Amniotic epithelial cell (primary cell): ENCODE data around the gene XKR7.
"Not testable (repeated sequence)": the region's sequence is repeated elsewhere in the genome, so short reads cannot be mapped to it uniquely, and the experiment has no call there.

Source experiments
- DNase-seq: peaks from one replicate; pipeline ENCODE4 v3.0.0-alpha.2; 2010; ENCODE audit warnings: low read depth

XKR7 gene

DNA sequence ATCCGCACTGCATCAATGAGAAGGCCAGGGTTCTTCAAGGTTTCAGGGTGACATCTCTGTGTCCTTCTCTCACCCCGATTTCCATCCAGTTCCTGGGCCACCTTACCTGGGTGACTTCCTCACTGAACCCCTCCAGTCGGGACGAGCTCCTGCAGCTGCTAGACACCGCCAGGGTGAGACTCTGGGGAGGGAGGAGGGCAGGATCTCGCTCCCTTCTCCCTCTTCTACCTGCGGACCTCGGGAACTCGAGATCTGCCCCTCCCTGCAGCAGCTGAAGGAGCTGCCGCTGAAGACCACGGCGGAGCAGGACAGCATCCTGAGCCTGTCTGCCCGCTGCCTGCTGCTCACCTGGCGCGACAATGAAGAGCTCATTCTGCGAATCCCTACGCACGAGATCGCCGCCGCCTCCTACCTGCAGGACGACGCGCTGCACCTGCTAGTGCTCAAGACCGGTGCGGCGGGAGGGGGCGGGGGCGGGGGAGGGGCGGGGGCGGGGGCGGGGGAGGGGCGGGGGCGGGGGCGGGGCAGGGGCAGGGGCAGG lies 49.8 kb downstream of the XKR7 start:
- DNase-seq = no peak

- no peak for DNase-seq
Measured at GRCh38 chr20:32018269-32019155, 50.6 kb downstream of the XKR7 start.

DNA sequence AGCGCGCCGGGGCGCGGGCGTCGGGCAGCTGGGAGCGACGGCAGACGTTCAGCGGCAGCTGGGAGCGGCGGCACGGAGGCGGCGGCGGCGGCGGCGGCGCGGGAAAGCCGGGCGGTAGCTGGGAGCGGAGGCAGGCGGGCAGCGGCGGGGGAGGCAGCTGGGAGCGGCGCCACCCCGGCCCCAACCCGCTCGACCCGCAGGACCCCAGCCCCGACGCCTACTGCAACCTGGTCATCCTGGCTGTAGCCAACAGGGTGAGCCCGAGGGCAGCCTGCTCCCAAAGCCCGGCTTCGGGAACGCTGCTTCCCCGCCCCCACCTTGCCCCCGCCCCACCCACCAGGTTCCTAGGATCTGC lies 51.2 kb downstream of the XKR7 start:
- DNase-seq = no peak

DNA sequence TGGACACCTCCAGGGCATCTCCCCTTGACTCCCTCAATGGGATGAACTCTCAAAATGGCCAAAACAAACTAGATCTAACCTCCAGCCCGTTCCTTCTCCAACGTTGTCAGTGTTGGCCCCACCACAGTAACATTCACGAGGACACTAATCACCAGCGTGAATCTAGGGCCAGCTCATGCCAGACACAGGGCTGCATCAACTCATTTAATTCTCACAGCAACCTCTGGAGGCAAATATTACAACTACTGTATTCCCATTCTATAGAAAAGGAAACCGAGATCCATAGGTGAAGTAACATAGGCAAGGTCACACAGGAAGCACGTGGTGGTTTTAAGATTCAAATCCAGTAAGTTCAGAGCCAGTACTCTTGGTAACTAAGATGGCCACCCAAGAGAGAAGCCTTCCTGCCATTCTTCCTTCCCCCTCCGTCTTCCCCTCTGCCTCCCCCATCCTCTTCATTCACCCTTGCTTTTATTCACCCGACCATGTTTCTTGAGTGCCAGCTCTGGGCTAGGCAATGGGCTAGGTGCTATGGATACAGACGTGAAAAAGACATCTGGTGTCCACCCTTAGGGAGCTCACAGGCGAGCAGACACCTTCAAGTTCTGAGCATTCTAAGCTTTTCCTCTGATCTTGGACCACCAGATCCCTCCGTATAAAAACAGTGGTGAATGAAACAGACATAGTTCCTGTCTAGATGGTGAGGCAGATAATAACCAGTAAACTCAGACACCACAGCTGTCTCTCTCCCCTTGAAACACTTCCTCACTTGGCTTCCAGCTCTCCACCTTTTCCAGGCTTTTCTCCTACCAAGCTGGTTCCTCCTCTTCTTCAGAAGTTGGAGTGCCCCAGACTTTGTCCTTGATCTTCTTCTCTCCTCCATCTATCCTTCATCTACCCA lies 51.9 kb downstream of the XKR7 start:
- DNase-seq = no peak

GRCh38 chr20:32021091-32021490 lies 53.1 kb downstream of the XKR7 start:
- DNase-seq = no peak

DNA sequence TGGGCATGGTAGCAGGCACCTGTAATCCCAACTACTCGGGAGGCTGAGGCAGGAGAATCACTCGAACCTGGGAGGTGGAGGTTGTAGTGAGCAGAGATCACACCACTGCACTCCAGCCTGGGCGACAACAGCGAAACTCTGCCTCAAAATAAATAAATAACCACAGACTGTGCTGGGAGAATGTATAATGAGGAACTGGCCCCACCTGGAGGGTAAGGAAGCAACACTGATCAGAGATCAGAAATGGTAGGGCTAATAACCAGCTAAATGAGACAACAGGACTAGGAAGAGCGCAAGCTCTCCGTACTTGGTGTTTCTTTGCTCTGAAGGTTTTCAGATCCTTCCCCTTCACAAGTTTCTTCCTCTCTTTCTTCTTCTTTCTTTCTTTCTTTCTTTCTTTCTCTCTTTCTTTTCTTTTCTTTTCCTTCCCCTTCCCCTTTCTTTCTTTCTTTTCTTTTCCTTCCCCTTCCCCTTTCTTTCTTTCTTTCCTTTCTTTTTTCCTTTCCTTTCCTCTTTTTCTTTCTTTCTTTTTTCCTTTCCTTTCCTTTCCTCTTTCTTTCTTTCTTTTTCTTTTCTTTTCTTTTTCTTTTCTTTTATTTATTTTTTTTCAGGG lies 56.8 kb downstream of the XKR7 start:
- DNase-seq = no peak

GRCh38 chr20:32027643-32028042 lies 59.7 kb downstream of the XKR7 start:
- DNase-seq = no peak

GRCh38 chr20:32028647-32029372 lies 60.9 kb downstream of the XKR7 start:
- DNase-seq = peak; percentile 20

DNA sequence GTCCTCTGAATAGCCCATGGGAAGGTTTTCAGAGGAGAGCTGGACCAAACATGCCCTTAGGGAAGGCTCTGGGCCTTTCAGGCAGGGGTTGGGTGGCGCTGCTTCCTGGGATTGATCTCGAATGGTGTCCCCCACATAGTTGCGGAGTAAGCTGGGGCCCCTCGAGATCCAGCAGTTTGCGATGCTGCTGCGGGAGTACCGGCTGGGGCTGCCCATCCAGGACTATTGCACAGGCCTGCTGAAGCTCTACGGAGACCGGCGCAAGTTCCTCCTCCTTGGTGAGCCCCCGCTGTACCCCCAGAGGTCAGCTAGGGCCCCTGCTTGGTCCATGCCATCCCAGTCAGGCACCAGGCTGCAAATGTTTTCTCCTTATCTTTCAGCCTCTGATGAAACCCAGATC lies 61.6 kb downstream of the XKR7 start:
- DNase-seq = no peak

GRCh38 chr20:32031007-32031958 lies 63.3 kb downstream of the XKR7 start:
- peak; percentile 59 for DNase-seq

GRCh38 chr20:32033316-32033715 lies 65.4 kb downstream of the XKR7 start:
- no peak for DNase-seq

GRCh38 chr20:32033721-32034120 lies 65.8 kb downstream of the XKR7 start:
- DNase-seq = not testable (repeated sequence)

GRCh38 chr20:32034581-32035425 lies 66.9 kb downstream of the XKR7 start:
- DNase-seq = no peak

DNA sequence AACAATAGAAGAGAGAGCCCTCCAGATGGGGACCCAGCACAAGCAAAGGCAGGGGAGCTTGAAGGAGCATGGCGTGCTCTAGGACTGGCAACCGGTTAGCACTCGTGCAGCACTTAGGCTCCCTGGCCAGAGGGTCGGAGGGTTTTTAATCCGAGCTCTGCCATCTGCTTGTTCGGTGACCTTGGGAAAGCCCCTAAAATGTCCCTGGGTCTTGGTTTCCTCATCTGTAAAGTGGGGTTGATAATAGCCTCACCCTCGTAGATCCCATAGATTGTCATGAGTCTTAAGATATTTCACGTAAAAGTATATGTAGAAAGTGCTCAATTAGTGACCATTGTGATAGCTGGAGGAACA lies 67.5 kb downstream of the XKR7 start:
- DNase-seq = no peak

DNA sequence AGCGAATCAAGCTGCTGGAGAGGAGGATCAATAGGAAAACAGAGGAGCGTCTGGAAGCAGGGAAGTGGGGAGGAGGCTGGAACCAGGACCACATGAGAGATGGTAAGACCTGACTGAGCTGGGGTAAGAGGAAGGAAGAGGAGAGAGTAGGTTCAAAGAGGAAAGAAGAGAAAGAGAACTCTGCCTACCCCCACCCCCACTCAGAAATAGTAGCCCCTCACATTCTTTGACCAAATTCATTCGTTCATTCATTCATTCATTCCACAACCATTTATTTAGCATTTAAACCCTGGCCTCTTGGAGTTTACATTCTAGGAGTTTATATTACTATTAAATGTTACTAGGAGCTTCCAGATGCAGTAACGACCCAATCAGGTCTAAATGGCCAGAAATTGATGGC lies 68.3 kb downstream of the XKR7 start:
- DNase-seq = no peak

DNA sequence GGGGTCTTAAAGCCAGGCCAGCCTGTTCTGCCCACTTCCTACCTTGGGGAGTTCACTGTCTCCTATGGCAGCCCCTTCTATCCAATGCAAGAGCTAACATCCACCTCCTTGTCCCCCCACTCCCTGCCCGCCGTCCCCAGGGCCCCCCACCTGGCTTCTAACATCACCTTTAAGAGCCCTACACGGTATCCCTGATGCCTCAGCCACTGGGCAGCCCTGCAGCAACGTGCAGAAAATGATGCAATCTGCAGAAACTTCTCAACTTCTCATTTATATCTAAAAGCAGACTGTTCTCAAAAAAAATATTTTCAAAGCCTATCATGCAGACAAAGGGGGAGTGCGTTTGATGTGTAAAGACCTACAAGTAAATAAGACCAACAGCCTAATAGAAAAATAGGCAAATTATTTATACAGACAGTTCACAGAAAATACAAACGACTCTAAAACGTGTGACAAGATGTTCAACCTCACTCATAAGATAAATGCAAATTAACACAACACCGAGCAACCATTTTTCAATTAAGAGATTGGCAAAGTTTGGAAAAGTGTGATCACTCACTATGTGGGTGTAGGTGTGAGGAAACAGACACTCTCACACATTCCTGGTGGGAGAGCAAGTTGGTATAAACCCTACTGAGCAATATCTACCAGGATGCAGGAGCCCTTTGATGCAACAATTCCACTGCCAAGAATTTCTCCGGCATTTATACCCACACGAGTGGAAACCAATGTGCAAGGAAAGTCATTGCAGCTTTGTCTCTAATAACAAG lies 69.0 kb downstream of the XKR7 start:
- no peak for DNase-seq

GRCh38 chr20:32037929-32038328 lies 70.0 kb downstream of the XKR7 start:
- DNase-seq = peak; percentile 53

DNA sequence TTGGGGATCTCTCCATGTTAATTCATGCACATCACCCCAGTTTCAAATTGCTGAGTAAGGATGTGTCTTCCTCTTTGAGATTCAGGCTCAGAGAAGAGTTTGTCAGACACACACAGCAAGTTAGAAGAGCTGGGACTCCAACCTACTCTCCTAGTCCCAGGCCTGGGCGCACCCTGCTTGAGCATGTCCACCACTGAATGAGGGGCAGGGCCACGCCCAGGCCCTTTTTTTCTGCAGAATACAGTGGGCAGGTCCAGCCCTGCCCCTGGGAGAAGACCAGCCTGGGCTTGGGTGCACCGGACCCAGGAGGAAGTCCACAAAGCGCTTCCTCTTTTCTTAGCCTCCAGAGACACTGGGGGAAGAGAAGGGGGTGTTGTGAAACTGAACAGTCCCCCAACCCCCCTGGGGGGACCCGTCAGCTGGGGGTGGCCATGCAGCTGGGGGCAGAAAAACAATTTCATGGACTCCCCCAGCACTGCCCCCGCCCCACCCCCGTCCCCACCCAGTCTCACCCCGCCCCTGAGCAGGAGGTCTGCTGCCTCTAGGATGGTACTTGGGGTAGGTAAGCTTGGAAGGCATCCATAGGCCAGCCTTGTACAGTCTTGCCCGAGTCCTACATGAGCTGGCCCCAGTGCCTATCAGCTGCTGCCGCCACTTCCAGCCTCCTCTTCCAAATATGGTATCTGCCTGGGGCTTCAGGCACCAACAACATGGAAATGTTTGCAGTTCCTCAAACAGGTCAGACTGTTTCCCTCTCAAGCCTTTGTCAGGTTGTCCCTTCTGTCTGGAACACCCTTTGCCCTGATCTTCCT lies 72.4 kb downstream of the XKR7 start:
- DNase-seq = no peak
